Loucy (cell line): ENCODE data around the gene DCUN1D2.

ENCODE experiments used
- CTCF ChIP-seq: fragments of 200-600 bp; sonication (generic); conservative IDR thresholded peaks from 2 replicates; pipeline ENCODE4 v1.5.1; 2014; ENCODE audit warnings: mild to moderate bottlenecking, antibody characterized with exemption, low read length
- EZH2phosphoT487 ChIP-seq: fragments of 200-600 bp; IDR thresholded peaks from 2 replicates; pipeline ENCODE4 v1.6.1; 2018; ENCODE audit warnings: antibody characterized with exemption, mild to moderate bottlenecking, moderate library complexity, borderline replicate concordance

- TF ChIP-seq CTCF (no peak), EZH2phosphoT487 (no peak)
Observed at GRCh38 chr13:113414335-113414734, 76.2 kb downstream of the DCUN1D2 start.
